IMR-90 (cell line): ENCODE results near the gene DISC1. TPM values are rescaled to one million over a fixed set of nuclear protein-coding genes. Genes with fewer than 3 reads are reported as not detected.

ENCODE experiments used
- ATAC-seq: fragments of 200-7000 bp; cut with Tn5 transposase; 2 replicates; pipeline ENCODE4 v1.9.1; 2020; ENCODE audit warnings: low read depth, mild to moderate bottlenecking, moderate library complexity
- BruUV-seq: library from RNA; stranded (reverse); fragments of 400-500 nt; replicated peaks from 2 replicates; lab custom pipeline; 2021; lab: Mats Ljungman, UMichigan
- CTCF ChIA-PET: fragments of 300-600 bp; formaldehyde crosslinking; extraction: SDS; loops from one replicate; lab custom pipeline; 2021; ENCODE audit warnings: antibody characterized with exemption; lab: Yijun Ruan, JAX
- POLR2A ChIA-PET: fragments of 300-600 bp; sonication (Branson Sonifier 250); formaldehyde crosslinking; loops from one replicate; lab custom pipeline; 2022; ENCODE audit warnings: antibody characterized with exemption; ENCODE audit not compliant: unreplicated experiment; lab: Charles Lee
- DNase-seq: peaks from one replicate; pipeline ENCODE4 v3.0.0; 2013
- H2AFZ ChIP-seq: replicated peaks from 2 replicates; pipeline ENCODE3; 2013; ENCODE audit warnings: low read length, mild to moderate bottlenecking; ENCODE audit not compliant: poor library complexity
- H2AK5ac ChIP-seq: 2 replicates; pipeline ENCODE4 v1.6.1; 2013; ENCODE audit warnings: low read depth, low read length, inconsistent platforms
- H2AK9ac ChIP-seq: replicated peaks from 2 replicates; pipeline ENCODE3; 2013; ENCODE audit warnings: mild to moderate bottlenecking, low read depth, low read length, moderate library complexity; ENCODE audit not compliant: poor library complexity
- H2BK120ac ChIP-seq: 2 replicates; pipeline ENCODE4 v1.6.1; 2013; ENCODE audit warnings: low read depth, low read length, inconsistent platforms
- H2BK15ac ChIP-seq: 3 replicates; pipeline ENCODE4 v1.6.1; 2013; ENCODE audit warnings: low read depth, low read length, inconsistent platforms
- H2BK20ac ChIP-seq: 2 replicates; pipeline ENCODE4 v1.6.1; 2013; ENCODE audit warnings: low read depth, mild to moderate bottlenecking, inconsistent platforms, low read length, moderate library complexity
- H2BK5ac ChIP-seq: 2 replicates; pipeline ENCODE4 v1.6.1; 2013; ENCODE audit warnings: mild to moderate bottlenecking, low read depth, low read length, inconsistent platforms; ENCODE audit not compliant: poor library complexity, severe bottlenecking
- H3K14ac ChIP-seq: replicated peaks from 2 replicates; pipeline ENCODE4 v1.6.1; 2013; ENCODE audit warnings: low read depth, low read length, inconsistent platforms
- H3K18ac ChIP-seq: 2 replicates; pipeline ENCODE4 v1.6.1; 2013; ENCODE audit warnings: low read depth, low read length, control low read depth
- H3K23ac ChIP-seq: 2 replicates; pipeline ENCODE4 v1.6.1; 2013; ENCODE audit warnings: low read depth, low read length, inconsistent platforms
- H3K27ac ChIP-seq: 2 replicates; pipeline ENCODE4 v1.5.1; 2013; ENCODE audit warnings: mild to moderate bottlenecking, control low read depth, low read length; ENCODE audit not compliant: insufficient read depth
- H3K27me3 ChIP-seq: 2 replicates; pipeline ENCODE4 v1.6.1; 2013; ENCODE audit warnings: low read length; ENCODE audit not compliant: control insufficient read depth, insufficient read depth
- H3K36me3 ChIP-seq: 2 replicates; pipeline ENCODE4 v1.6.1; 2013; ENCODE audit warnings: low read length, mixed read lengths; ENCODE audit not compliant: control insufficient read depth, insufficient read depth
- H3K4ac ChIP-seq: 2 replicates; pipeline ENCODE4 v1.6.1; 2013; ENCODE audit warnings: low read depth, low read length, inconsistent platforms
- H3K4me1 ChIP-seq: 2 replicates; pipeline ENCODE4 v1.6.1; 2013; ENCODE audit warnings: low read length, mixed read lengths; ENCODE audit not compliant: control insufficient read depth, insufficient read depth
- H3K4me2 ChIP-seq: 2 replicates; pipeline ENCODE4 v1.6.1; 2013; ENCODE audit warnings: low read depth, mild to moderate bottlenecking, control low read depth, low read length, moderate library complexity
- H3K4me3 ChIP-seq: 2 replicates; pipeline ENCODE4 v1.5.1; 2013; ENCODE audit warnings: low read depth, mild to moderate bottlenecking, control low read depth, low read length, moderate library complexity; ENCODE audit not compliant: insufficient read depth
- H3K56ac ChIP-seq: 2 replicates; pipeline ENCODE4 v1.6.1; 2013; ENCODE audit warnings: low read length, inconsistent platforms; ENCODE audit not compliant: insufficient read depth; ENCODE audit errors: extremely low read depth
- H3K79me1 ChIP-seq, 2 experiments: 2 replicates each; pipeline ENCODE4 v1.6.1; 2013; ENCODE audit warnings: low read length in 2 of 2, inconsistent platforms in 1 of 2, low read depth in 1 of 2
- H3K9ac ChIP-seq: 2 replicates; pipeline ENCODE4 v1.6.1; 2013; ENCODE audit warnings: low read depth, low read length, control low read depth
- H3K9me1 ChIP-seq: 2 replicates; pipeline ENCODE4 v1.6.1; 2013; ENCODE audit warnings: low read length, inconsistent platforms; ENCODE audit not compliant: insufficient read depth
- H3K9me3 ChIP-seq: 2 replicates; pipeline ENCODE4 v1.6.1; 2013; ENCODE audit warnings: low read length; ENCODE audit not compliant: control insufficient read depth, insufficient read depth
- H4K20me1 ChIP-seq: 2 replicates; pipeline ENCODE4 v1.6.1; 2013; ENCODE audit warnings: low read length, inconsistent platforms; ENCODE audit not compliant: insufficient read depth
- H4K5ac ChIP-seq: 2 replicates; pipeline ENCODE4 v1.6.1; 2013; ENCODE audit warnings: mild to moderate bottlenecking, low read depth, low read length, control low read depth
- H4K8ac ChIP-seq, 2 experiments: 2 replicates each; pipeline ENCODE4 v1.6.1; 2013; ENCODE audit warnings: low read depth in 2 of 2, low read length in 2 of 2, control low read depth in 1 of 2, inconsistent platforms in 1 of 2
- H4K91ac ChIP-seq: 2 replicates; pipeline ENCODE4 v1.6.1; 2013; ENCODE audit warnings: low read depth, low read length, inconsistent platforms; ENCODE audit not compliant: insufficient read depth
- BHLHE40 ChIP-seq: fragments of 150-350 bp; IDR thresholded peaks from 2 replicates; pipeline ENCODE4 v1.6.1; 2016; ENCODE audit warnings: mild to moderate bottlenecking, low read depth, low read length
- CEBPB ChIP-seq: IDR thresholded peaks from 2 replicates; pipeline ENCODE4 v1.6.1; 2012; ENCODE audit warnings: low read depth, low read length, improper control_type of control experiment
- FOS ChIP-seq: fragments of 150-350 bp; IDR thresholded peaks from 2 replicates; pipeline ENCODE4 v1.6.1; 2016; ENCODE audit warnings: low read depth, low read length
- MAFK ChIP-seq: IDR thresholded peaks from 2 replicates; pipeline ENCODE4 v1.6.1; 2012; ENCODE audit warnings: low read depth, low read length, improper control_type of control experiment
- MXI1 ChIP-seq: IDR thresholded peaks from 2 replicates; pipeline ENCODE4 v1.6.1; 2012; ENCODE audit warnings: low read depth, mild to moderate bottlenecking, low read length, moderate library complexity, borderline replicate concordance
- NFE2L2 ChIP-seq: fragments of 150-350 bp; IDR thresholded peaks from 2 replicates; pipeline ENCODE4 v1.6.1; 2016; ENCODE audit warnings: low read depth, mild to moderate bottlenecking, low read length
- POLR2A ChIP-seq: IDR thresholded peaks from 2 replicates; pipeline ENCODE4 v1.6.1; 2012; ENCODE audit warnings: mild to moderate bottlenecking, low read depth, low read length
- RAD21 ChIP-seq: IDR thresholded peaks from 2 replicates; pipeline ENCODE4 v1.6.1; 2012; ENCODE audit warnings: low read length, improper control_type of control experiment
- RCOR1 ChIP-seq: IDR thresholded peaks from 2 replicates; pipeline ENCODE4 v1.6.1; 2012; ENCODE audit warnings: mild to moderate bottlenecking, low read length, improper control_type of control experiment; ENCODE audit not compliant: insufficient replicate concordance
- RFX5 ChIP-seq: IDR thresholded peaks from 2 replicates; pipeline ENCODE4 v1.8.0; 2012; ENCODE audit warnings: low read depth, mild to moderate bottlenecking, low read length, moderate library complexity
- SMC3 ChIP-seq: fragments of 150-350 bp; IDR thresholded peaks from 2 replicates; pipeline ENCODE4 v1.6.1; 2016; ENCODE audit warnings: low read depth, mild to moderate bottlenecking, antibody characterized with exemption, low read length, moderate library complexity
- WGBS, 2 experiments: methylation state at CpG; one replicate each; pipeline versions ENCODE4 v1.1.5 to v1.1.7; 2013; ENCODE audit warnings: missing lambda C conversion rate in 2 of 2; ENCODE audit not compliant: insufficient read length in 1 of 2; ENCODE audit errors: extremely low coverage in 2 of 2; 5-methylcytosine and 5-hydroxymethylcytosine counted together
- dilution Hi-C: fragments of 300-500 bp; cut with HindIII; formaldehyde crosslinking; loops from one replicate; pipeline ENCODE4 v1.14.3; 2018; ENCODE audit warnings: low sequenced_read_pairs; ENCODE audit not compliant: unreplicated experiment
- in situ Hi-C: fragments of 300-500 bp; cut with MboI; formaldehyde crosslinking; loops from 3 replicates; pipeline ENCODE4 v1.14.3; 2019; ENCODE audit warnings: low sequenced_read_pairs, inconsistent platforms, mixed read lengths
- intact Hi-C: fragments of 100-400 bp; cut with micrococcal nuclease; formaldehyde crosslinking; loops from 2 replicates; pipeline ENCODE4 v1.10.0; 2022
- polyA plus RNA-seq, 3 experiments: library from polyadenylated mRNA; depleted of rRNA; stranded (reverse); fragments of >200 nt; gene quantifications; 2 replicates each; pipeline ENCODE4 v1.2.3, GENCODE V29; 2012; ENCODE audit warnings: low replicate concordance in 1 of 3
- total RNA-seq: library from RNA; depleted of rRNA; stranded (reverse); fragments of >200 nt; gene quantifications from 2 replicates; pipeline ENCODE4 v1.2.3, GENCODE V29; 2012
- TF ChIP-seq, protein P1 (sequence below): fragments of 150-350 bp; IDR thresholded peaks from 2 replicates; pipeline ENCODE4 v1.6.1; 2017; ENCODE audit warnings: mild to moderate bottlenecking, antibody characterized with exemption, low read length, low read depth
- TF ChIP-seq, protein P2 (sequence below): fragments of 150-350 bp; IDR thresholded peaks from 2 replicates; pipeline ENCODE4 v1.6.1; 2016; ENCODE audit warnings: low read depth, mild to moderate bottlenecking, low read length, moderate library complexity, borderline replicate concordance
- TF ChIP-seq, protein P3 (sequence below): conservative IDR thresholded peaks from 2 replicates; pipeline ENCODE4 v1.5.1; 2012; ENCODE audit warnings: mild to moderate bottlenecking, low read depth, low read length, improper control_type of control experiment

DISC1 gene
- total and polyA plus RNA-seq, 2 of the 4 experiments (the other 2 are of a cell fraction), result 2.2 to 7.0 TPM

DNA sequence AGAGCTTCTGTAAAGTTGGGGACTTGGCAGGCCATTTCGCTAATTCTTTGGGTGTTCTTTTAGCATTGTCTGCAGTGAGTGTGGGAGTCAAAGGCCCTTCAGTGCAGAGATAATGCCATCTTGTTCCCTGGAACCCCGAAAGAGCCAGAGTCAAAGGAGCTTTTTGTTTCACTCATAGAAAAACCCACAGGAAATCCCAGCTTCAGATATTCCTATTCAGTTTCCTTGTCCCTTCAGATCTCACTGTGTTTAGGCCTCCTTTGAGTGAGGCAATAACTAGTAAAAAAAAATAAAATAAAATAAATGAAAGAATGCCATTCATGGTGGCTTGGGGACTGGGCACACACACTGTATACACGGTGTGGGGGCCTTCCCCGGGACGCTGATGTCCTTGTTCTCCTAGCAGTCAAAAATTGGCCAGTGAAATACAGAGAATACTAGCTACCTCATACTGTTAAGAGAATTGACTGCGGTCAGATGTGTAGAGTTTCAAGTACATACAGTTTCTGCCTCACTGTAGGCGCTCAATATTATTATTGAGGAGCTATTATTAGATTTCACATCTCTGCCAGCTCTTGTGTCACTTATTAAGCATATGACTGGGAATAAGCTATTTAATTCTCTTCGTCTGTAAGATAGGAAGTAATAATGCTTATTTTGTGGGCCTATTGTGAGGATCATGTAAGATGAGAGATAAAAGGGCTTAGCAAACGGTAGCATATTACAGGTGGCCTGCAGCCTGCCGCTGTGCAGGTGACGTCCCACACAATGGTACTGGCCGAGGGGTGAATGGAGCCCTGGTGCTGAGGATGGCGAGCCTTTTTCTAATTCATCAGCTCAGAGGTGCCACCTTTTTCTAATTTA, 16.7 kb downstream of the DISC1 start:
- Histone ChIP-seq H2BK5ac (no peak overlapping the region), H3K56ac (no peak overlapping the region), H3K9me3 (no peaks in the 10 kb centered on the region), H3K27ac (no peak overlapping the region), H3K9me1 (peaks cover 3% of the 10 kb centered on the region; the same call in 1 of the 2 replicates), H4K91ac (no peak overlapping the region), H2BK120ac (no peak overlapping the region), H4K5ac (no peak overlapping the region), H4K8ac (no peak overlapping the region), H4K20me1 (peaks cover 3% of the 10 kb centered on the region; the same call in 1 of the 2 replicates), H2BK20ac (no peak overlapping the region), H3K27me3 (no peaks in the 10 kb centered on the region), H3K36me3 (0 out of 2 replicates have a peak, but pooled peaks cover 2% of the 10 kb centered on the region), H3K4ac (no peak overlapping the region), H3K4me3 (no peak overlapping the region), H3K4me2 (no peak overlapping the region), H3K23ac (no peak overlapping the region), H2AK9ac (no peak overlapping the region), H2AFZ (no peak overlapping the region), H2AK5ac (no peak overlapping the region), H3K4me1 (peaks cover 3% of the 10 kb centered on the region; the same call in 1 of the 2 replicates), H3K18ac (no peak overlapping the region), H2BK15ac (no peak overlapping the region), H3K79me1 (peaks cover 11 to 17% of the 10 kb centered on the region in 2 experiments), H3K9ac (no peak overlapping the region), H3K14ac (no peak overlapping the region)
- CTCF ChIA-PET, result interaction anchor here (0.6 kb wide), 1 partner anchor 48 kb away, joined by 4 read pairs; no protein-coding TSS in a partner anchor
- 100% methylated on average over 1 of the region's 13 CpGs; no CpG with 5 or more reads in 1 of the 2 experiments for WGBS, 2 experiments
- no peak for ATAC-seq
- in situ Hi-C loops, result no loop called here
- BruUV-seq, result no TSS peak
- intact Hi-C loops, result no loop called here
- no peak for DNase-seq
- dilution Hi-C loops, result no loop called here
- POLR2A ChIA-PET, result no interaction called here
- TF ChIP-seq FOS (no peak), BHLHE40 (no peak), MAFK (no peak), CEBPB (no peak), NFE2L2 (no peak), MXI1 (no peak), RAD21 (no peak), RFX5 (no peak), POLR2A (no peak), RCOR1 (no peak), SMC3 (no peak)
- TF ChIP-seq, protein P1, sequence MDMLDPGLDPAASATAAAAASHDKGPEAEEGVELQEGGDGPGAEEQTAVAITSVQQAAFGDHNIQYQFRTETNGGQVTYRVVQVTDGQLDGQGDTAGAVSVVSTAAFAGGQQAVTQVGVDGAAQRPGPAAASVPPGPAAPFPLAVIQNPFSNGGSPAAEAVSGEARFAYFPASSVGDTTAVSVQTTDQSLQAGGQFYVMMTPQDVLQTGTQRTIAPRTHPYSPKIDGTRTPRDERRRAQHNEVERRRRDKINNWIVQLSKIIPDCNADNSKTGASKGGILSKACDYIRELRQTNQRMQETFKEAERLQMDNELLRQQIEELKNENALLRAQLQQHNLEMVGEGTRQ, result no peak
- TF ChIP-seq, protein P2, sequence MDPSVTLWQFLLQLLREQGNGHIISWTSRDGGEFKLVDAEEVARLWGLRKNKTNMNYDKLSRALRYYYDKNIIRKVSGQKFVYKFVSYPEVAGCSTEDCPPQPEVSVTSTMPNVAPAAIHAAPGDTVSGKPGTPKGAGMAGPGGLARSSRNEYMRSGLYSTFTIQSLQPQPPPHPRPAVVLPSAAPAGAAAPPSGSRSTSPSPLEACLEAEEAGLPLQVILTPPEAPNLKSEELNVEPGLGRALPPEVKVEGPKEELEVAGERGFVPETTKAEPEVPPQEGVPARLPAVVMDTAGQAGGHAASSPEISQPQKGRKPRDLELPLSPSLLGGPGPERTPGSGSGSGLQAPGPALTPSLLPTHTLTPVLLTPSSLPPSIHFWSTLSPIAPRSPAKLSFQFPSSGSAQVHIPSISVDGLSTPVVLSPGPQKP, result no peak
- TF ChIP-seq, protein P3, sequence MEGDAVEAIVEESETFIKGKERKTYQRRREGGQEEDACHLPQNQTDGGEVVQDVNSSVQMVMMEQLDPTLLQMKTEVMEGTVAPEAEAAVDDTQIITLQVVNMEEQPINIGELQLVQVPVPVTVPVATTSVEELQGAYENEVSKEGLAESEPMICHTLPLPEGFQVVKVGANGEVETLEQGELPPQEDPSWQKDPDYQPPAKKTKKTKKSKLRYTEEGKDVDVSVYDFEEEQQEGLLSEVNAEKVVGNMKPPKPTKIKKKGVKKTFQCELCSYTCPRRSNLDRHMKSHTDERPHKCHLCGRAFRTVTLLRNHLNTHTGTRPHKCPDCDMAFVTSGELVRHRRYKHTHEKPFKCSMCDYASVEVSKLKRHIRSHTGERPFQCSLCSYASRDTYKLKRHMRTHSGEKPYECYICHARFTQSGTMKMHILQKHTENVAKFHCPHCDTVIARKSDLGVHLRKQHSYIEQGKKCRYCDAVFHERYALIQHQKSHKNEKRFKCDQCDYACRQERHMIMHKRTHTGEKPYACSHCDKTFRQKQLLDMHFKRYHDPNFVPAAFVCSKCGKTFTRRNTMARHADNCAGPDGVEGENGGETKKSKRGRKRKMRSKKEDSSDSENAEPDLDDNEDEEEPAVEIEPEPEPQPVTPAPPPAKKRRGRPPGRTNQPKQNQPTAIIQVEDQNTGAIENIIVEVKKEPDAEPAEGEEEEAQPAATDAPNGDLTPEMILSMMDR, result no peak
